Cerebellar nuclear complex (tissue), 1 donor: ENCODE data around the gene F2RL1.
"Not testable (repeated sequence)": the region's sequence is repeated elsewhere in the genome, so short reads cannot be mapped to it uniquely, and the experiment has no call there.

Source experiments
- DNase-seq, 2 experiments: peaks; one replicate each; lab custom pipeline; 2025; lab: John Stamatoyannopoulos, UW

The F2RL1 gene

GRCh38 chr5:76805821-76806505, 12.9 kb upstream of the F2RL1 start:
- DNase-seq, result no peak

- DNase-seq, result no peak
Measured at GRCh38 chr5:76807296-76807695, 11.5 kb upstream of the F2RL1 start.

GRCh38 chr5:76808141-76808691, 10.6 kb upstream of the F2RL1 start:
- DNase-seq, result no peak

DNA sequence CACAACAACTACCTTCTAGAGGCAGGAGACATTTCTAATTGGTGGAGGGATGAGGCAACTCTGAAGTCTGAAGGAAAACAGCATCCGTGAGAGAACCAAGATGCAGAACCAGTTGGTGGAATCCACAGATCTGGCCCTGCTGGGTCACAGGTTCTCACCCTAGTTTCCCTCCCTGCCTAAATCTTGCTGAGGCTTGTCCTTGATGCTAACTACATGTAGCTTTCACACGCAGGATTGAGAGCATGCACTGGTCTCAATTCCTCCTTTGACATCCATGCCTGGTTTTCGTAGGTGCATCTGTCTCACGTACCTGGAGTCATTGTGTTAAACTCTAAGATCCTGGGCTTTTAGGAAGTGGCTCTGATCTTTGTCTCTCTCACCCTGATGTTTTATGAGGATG, 9.7 kb upstream of the F2RL1 start:
- DNase-seq, result no peak

DNA sequence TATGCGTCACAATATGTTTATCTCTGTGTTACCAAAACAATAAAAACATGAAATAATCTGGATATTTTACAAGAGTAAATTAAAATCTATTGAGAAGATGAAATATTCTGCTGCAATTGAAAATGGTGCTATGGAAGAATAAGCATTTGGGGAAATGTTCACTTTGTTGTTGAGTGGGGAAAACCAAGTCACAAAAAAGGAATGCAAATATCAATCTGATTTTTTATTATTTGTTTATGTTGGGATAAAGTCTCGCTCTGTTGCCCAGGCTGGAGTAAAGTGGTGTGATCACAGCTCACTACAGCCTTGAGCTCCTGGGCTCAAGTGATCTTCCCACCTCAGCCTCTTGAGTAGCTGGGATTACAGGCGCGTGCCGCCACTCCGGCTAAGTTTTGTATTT, 8.6 kb upstream of the F2RL1 start:
- DNase-seq, result no peak

GRCh38 chr5:76811214-76811613, 7.6 kb upstream of the F2RL1 start:
- no peak for DNase-seq

GRCh38 chr5:76812209-76812608, 6.6 kb upstream of the F2RL1 start:
- not testable (repeated sequence) for DNase-seq

DNA sequence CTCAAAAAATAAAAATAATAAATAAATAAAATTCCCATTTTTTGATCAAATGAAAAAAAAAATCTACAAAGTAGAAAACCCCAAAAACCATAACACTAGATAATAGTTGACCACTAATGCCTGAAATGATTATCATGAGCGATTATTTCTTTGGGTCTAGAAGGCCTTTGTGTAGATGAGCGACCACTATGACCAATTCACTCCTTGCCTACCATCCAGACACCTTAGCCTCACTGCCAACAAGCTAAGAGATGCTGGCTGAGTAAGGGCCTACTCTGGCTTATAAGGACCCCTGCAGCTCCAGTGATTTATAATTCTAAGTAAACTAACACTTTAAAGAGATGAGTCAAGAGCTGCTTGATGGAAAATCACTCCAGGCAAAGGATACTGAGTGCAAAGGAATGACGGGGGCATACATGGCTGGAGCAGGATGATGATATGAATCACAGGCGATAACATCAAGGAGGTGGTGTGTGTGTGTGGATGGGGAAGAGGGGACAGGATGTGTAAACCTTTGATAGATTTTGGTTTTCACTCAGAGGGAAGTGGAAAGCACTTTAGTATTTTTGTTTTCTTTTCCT, 4.8 kb upstream of the F2RL1 start:
- no peak for DNase-seq

GRCh38 chr5:76816110-76816831, 2.6 kb upstream of the F2RL1 start:
- no peak for DNase-seq

- no peak for DNase-seq
Measured at GRCh38 chr5:76819851-76820525, 1.2 kb downstream of the F2RL1 start.

- no peak for DNase-seq
Measured at GRCh38 chr5:76820526-76820890, 1.7 kb downstream of the F2RL1 start.

DNA sequence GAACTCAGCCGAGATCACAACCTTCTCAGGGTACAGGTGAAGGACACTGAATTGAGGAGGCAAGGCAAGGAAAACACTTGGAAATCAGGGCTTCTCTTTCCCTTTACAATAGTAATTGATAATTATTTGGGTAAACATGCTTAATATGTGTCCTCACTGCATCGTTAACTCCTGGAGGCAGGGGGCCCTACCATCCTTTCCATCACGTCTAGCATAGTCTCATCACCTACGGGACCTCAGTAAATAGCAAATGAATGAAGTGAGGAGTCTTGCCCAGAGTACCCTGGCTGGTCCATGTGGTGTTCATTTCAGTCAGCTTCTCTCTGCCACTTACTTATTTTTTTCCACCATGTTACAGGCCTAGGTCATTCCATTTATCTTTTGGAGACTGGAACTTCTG, 2.3 kb downstream of the F2RL1 start:
- DNase-seq, result no peak

DNA sequence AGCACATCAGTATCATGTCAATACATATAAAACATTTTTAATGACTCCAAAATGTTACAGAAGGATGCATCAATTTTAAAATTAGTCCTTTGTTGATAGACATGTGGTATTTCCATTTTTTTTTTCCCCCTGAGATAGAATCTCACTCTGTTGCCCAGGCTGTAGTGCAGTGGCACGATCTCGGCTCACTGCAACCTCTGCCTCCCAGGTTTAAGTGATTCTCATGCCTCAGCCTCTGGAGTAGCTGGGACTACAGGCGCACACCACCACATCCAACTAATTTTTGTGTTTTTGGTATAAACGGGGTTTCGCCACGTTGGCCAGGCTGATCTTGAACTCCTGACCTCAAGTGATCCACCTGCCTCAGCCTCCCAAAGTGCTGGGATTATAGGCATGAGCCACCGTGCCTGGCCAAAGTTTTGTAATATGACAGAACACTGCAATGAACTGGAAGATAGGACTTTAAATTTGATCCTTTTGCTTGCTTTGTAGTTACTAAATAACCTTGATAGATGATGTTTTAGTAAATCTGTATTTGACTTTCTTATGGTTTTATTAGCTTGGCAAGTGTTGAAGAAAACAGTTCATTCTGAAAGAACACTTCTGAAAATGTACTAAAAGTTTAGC, 3.4 kb downstream of the F2RL1 start:
- DNase-seq, result not testable (repeated sequence)

DNA sequence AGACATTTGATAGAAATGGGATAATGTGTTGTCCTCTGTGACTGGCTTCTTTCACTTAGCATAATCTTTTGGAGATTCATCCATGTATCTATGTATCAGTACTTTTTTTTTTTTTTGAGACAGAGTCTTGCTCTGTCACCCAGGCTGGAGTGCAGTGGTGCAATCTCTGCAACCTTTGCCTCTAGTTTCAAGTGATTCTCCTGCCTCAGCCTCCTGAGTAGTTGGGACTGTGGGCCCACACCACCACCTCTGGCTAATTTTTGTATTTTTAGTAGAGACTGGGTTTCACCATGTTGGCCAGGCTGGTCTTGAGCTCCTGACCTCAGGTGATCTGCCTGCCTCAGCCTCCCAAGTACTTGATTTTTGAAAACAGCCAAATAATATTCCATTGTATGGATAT, 7.6 kb downstream of the F2RL1 start:
- not testable (repeated sequence) for DNase-seq

DNA sequence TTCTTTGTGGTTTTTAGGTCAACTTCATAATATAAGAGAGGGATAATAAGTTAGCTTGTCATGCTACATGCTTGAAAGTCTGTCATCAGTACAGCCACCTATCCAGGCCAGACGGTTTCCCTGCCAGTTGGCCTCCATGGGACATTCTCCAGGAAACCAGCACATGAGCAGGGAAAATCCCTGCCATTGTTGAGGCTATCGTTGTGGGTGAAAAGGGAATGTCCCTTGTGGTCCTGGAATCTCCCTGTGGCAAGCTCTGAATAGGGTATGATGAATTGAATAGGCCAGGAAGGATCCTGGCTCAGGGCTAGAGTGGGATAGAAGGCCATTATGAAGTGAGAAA, 12.3 kb downstream of the F2RL1 start:
- DNase-seq, result no peak

DNA sequence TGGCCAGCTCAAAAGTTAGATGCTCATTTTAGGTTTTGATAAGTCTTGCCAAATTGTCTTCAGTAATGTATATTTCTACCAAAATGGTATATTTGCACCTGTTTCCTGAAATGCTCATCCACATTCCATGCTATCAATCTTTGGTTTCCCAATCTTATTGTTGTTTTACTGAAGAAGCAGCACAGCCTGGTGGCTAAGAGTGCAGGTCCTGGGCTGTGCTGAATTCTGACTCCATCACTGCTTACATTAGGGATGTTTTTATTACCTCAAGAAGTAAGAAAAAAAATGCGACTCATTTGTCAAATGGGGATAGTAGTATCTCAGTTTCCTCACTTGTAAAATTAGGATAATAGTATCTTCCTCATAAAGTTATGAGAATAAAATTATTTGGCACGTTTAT, 17.4 kb downstream of the F2RL1 start:
- DNase-seq, result no peak

DNA sequence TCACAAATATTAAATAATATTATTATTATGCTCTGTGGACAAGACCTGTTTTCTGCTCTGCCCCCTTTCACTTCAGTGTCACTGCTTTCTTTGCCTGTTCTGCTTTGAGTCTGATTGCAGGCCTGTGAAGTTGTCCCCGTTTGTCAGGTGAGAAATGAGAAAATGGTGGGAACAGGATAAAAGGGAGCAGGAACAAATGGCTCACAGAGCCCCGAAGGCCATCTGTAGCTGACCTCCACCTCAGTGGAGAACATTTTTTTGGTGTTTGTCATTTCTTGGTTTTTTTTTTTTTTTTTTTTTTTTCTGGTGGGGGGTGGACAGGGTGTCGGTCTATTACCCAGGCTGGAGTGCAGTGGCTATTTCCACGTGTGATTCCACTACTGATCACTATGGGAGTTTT, 17.8 kb downstream of the F2RL1 start:
- no peak for DNase-seq

GRCh38 chr5:76838481-76839261, 19.8 kb downstream of the F2RL1 start:
- DNase-seq, result no peak

DNA sequence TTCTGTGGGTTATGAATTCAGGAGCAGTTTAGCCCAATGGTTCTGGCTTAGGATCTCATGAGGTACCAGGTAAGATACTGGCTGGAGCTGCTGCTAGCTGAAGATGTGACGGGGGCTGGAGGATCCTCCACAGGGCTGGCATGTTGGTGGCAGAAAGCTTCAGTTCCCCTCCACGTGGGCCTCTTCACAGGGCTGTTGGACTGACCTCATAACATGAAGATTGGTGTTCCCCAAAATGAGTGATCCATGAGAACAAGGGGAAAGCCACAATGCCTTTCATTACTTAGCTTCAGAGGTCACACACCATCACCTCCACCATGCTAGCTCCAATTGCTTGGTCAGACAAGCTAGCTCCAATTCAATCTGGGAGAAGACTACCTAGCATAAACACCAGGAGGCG, 22.5 kb downstream of the F2RL1 start:
- DNase-seq, result no peak

- no peak for DNase-seq
Measured at GRCh38 chr5:76845890-76846289, 27.1 kb downstream of the F2RL1 start.
